ENCODE measurements around the gene COL11A2.

GRCh38 chr6:33193619-33194018, 1.4 kb upstream of the COL11A2 start:
- TF ChIP-seq CTCF (IDR thresholded peaks at IDR 0.05; ENCODE audit: poor library complexity, severe bottlenecking) = no peak
- no peak for TF ChIP-seq POLR2AphosphoS5 (IDR thresholded peaks at IDR 0.05)
- TF ChIP-seq EZH2 (IDR thresholded peaks at IDR 0.05; ENCODE audit: borderline replicate concordance, insufficient read depth, low read length, poor library complexity, severe bottlenecking) = no peak
- no peak for TF ChIP-seq REST (IDR thresholded peaks at IDR 0.05; ENCODE audit: borderline replicate concordance)
- TF ChIP-seq TAF1 (IDR thresholded peaks at IDR 0.05; ENCODE audit: low read depth) = no peak
- TF ChIP-seq RAD21 (conservative IDR thresholded peaks at IDR 0.05) = no peak
- TF ChIP-seq MXI1 (conservative IDR thresholded peaks at IDR 0.05; ENCODE audit: poor library complexity, severe bottlenecking) = no peak
- no peak for TF ChIP-seq EP300 (conservative IDR thresholded peaks at IDR 0.05; ENCODE audit: poor library complexity, severe bottlenecking)
